ENCODE results near the gene DNTT. TPM values are rescaled to one million over a fixed set of nuclear protein-coding genes. Genes with fewer than 3 reads are reported as not detected.

The DNTT gene
- total RNA-seq, 1 donor from 2014 or later: not detected

- H3K36me3 Mint-ChIP-seq: no peaks in the 10 kb centered on the region
- H3K27me3 ChIP-seq: no peaks in the 10 kb centered on the region
- H2AFZ ChIP-seq (replicated peaks): no peak overlapping the region
- no peaks in the 10 kb centered on the region for H3K9me3 ChIP-seq (ENCODE audit: low read depth)
- H3K27ac ChIP-seq: no peak overlapping the region
- no peak overlapping the region for H3K4me3 Mint-ChIP-seq
- H3K79me2 ChIP-seq (ENCODE audit: low read depth): no peaks in the 10 kb centered on the region
- H4K20me1 ChIP-seq (ENCODE audit: low read depth): no peaks in the 10 kb centered on the region
- no peak overlapping the region for H3K9ac ChIP-seq
- no peaks in the 10 kb centered on the region for H3K36me3 ChIP-seq
- peaks cover 5% of the 10 kb centered on the region for H3K27me3 Mint-ChIP-seq (ENCODE audit: insufficient read depth, low read depth)
- no peak for DNase-seq (ENCODE audit: low spot score)
- no peaks in the 10 kb centered on the region for H3F3A ChIP-seq (ENCODE audit: low read depth)
- no peaks in the 10 kb centered on the region for H3K4me1 ChIP-seq
- H3K27ac Mint-ChIP-seq: no peak overlapping the region
- H3K4me3 ChIP-seq: no peak overlapping the region
- peaks cover 8% of the 10 kb centered on the region for H3K4me1 Mint-ChIP-seq
- no peak overlapping the region for H3K4me2 ChIP-seq
- peaks cover 5% of the 10 kb centered on the region for H3K9me3 Mint-ChIP-seq
- TF ChIP-seq CTCF (IDR thresholded peaks at IDR 0.05) (no peak), EZH2phosphoT487 (IDR thresholded peaks at IDR 0.05) (no peak), EZH2 (IDR thresholded peaks at IDR 0.05) (no peak)
Measured at GRCh38 chr10:96270571-96270970, 33.7 kb upstream of the DNTT start.

- no peaks in the 10 kb centered on the region for H3K9me3 ChIP-seq (ENCODE audit: low read depth)
- H3K4me2 ChIP-seq: no peak within 1 kb of the TSS
- no peak for TF ChIP-seq EZH2phosphoT487 (IDR thresholded peaks at IDR 0.05)
- no peak within 1 kb of the TSS for H3K9ac ChIP-seq
- H3K4me1 ChIP-seq: no peaks in the 10 kb centered on the region
- no peak within 1 kb of the TSS for H3K4me3 ChIP-seq
- H3K4me1 Mint-ChIP-seq: peaks cover 6% of the 10 kb centered on the region
- peaks cover 5% of the 10 kb centered on the region for H3K27me3 Mint-ChIP-seq (ENCODE audit: insufficient read depth, low read depth)
- H4K20me1 ChIP-seq (ENCODE audit: low read depth): no peaks in the 10 kb centered on the region
- H3K27me3 ChIP-seq: no peaks in the 10 kb centered on the region
- H3K36me3 Mint-ChIP-seq: no peaks in the 10 kb centered on the region
- no peaks in the 10 kb centered on the region for H3F3A ChIP-seq (ENCODE audit: low read depth)
- no peaks in the 10 kb centered on the region for H3K36me3 ChIP-seq
- DNase-seq (ENCODE audit: low spot score): no peak
- no peaks in the 10 kb centered on the region for H3K79me2 ChIP-seq (ENCODE audit: low read depth)
- H2AFZ ChIP-seq (replicated peaks): peak within 1 kb of the TSS; percentile 1
- H3K27ac ChIP-seq: no peak within 1 kb of the TSS
- H3K27ac Mint-ChIP-seq: no peak within 1 kb of the TSS
- H3K4me3 Mint-ChIP-seq: no peak within 1 kb of the TSS
- H3K9me3 Mint-ChIP-seq: no peaks in the 10 kb centered on the region
Measured at GRCh38 chr10:96271016-96271815, 33.0 kb upstream of the DNTT start, which contains the start of gene BLNK. Gene BLNK, minus strand, starts transcription at chr10:96271569. Its CDS starts 171 bp downstream, at chr10:96271398.

- no peak overlapping the region for H3K27ac ChIP-seq
- H2AFZ ChIP-seq (replicated peaks): no peak overlapping the region
- H3F3A ChIP-seq (ENCODE audit: low read depth): no peaks in the 10 kb centered on the region
- Mint-ChIP-seq H3K4me3 (no peak overlapping the region), H3K4me1 (no peaks in the 10 kb centered on the region), H3K9me3 (no peaks in the 10 kb centered on the region), H3K27me3 (ENCODE audit: insufficient read depth, low read depth) (peaks cover 5% of the 10 kb centered on the region), H3K36me3 (no peaks in the 10 kb centered on the region), H3K27ac (no peak overlapping the region)
- H3K4me2 ChIP-seq: no peak overlapping the region
- no peak overlapping the region for H3K4me3 ChIP-seq
- H3K27me3 ChIP-seq: no peaks in the 10 kb centered on the region
- no peaks in the 10 kb centered on the region for H4K20me1 ChIP-seq (ENCODE audit: low read depth)
- H3K9ac ChIP-seq: no peak overlapping the region
- no peaks in the 10 kb centered on the region for H3K9me3 ChIP-seq (ENCODE audit: low read depth)
- DNase-seq (ENCODE audit: low spot score): no peak
- no peaks in the 10 kb centered on the region for H3K36me3 ChIP-seq
- H3K4me1 ChIP-seq: no peaks in the 10 kb centered on the region
- TF ChIP-seq EZH2 (IDR thresholded peaks at IDR 0.05): no peak
- TF ChIP-seq EZH2phosphoT487 (IDR thresholded peaks at IDR 0.05): no peak
- TF ChIP-seq CTCF (IDR thresholded peaks at IDR 0.05): no peak
- no peaks in the 10 kb centered on the region for H3K79me2 ChIP-seq (ENCODE audit: low read depth)
Measured at GRCh38 chr10:96272316-96273280, 31.6 kb upstream of the DNTT start.
